ENCODE measurements around the gene PTH1R. TPM values are rescaled to one million over a fixed set of nuclear protein-coding genes. Genes with fewer than 3 reads are reported as not detected.

Gene PTH1R
- total RNA-seq, 1 experiment from 2014 or later: 32.3 TPM

DNA sequence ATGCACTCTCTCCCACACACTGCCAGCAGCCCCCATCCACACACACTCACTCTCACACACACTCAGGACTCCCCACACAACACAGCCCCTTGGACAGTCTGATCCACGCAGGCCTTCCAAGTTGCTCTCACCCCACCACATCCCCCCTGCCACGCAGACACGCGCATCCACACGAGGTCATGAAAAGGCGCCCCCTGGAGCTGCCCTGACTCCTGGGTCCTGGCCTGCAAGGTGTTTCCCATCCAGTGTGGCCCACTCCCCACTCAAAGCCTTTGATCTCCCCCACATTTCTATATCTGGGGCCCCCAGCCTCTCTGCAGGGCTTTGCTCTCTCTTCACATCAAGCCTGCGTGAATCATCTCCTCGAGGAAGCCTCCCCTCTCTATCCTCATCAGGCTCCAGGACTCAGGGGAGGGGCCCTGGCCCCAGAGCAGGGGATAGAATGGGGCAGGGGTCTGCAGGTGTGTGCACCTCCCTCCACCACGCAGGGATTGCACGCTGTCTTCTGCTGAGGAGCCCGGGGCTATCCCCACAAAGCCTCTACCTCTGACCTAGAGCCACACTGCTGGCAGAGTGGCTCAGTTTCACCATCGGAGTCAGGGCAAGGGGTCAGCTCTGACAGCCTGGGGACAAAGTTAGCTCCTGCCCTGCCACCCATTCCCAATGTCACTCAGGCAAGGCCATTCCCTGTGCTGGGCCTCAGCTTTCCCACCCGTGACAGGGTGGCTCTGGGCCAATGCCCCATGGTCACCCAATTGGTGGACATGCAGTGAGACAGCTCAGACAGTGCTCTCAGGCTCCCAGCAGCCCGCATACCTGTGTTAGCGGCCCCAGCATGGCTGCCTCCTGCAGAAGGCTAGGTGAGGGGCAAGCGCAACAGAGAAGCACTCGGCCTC, 20.7 kb upstream of the PTH1R start:
- Histone ChIP-seq H3K36me3 (replicated peaks; ENCODE audit: control insufficient read depth, insufficient read depth, low read length) (no peaks in the 10 kb centered on the region), H3K4me3 (ENCODE audit: insufficient read depth, low read depth, low read length) (no peak overlapping the region), H3K27me3 (ENCODE audit: control insufficient read depth, insufficient read depth, low read length) (no peaks in the 10 kb centered on the region)
- DNase-seq: no peak

DNA sequence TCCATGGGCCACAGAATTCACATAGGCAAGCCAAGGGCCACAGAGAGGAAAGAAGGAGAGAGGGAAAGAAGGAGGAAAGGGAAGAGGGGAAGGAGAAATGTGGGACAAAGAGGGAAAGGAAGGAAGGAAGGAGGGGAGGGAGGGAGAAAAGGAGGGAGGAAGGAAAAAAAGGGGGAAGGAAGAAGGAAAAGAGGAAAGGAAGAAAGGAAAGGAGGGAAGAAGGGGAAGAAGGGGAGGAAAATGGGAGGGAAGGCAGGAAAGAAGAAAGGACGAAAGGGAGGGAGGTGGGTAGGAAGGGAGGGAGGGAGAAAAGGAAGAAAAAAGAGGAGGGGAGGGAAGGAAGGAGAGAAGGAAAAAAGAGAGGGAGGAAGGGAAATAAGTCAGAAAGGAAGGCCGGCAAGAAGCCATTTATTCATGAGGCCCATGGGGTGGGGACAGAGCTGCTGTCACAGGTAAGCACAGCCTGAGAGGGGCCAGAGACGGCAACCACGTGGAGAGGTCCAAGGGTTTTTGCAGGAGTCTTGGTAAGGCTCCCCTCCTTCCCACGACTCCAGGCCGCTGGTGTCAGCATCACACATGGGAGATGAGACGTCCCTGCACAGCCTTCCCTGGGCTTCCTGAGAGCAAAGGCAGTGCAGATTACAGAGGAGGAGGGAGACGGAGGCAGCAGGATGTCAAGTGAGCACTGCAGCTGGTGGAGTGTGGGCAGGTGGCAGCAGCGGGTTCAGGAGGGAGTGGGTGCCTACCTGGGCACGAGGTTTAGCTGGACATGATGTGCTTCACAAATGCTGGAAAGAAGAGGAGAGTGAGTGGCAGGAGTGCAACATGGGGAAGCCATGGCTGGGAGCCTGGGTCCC, 19.8 kb upstream of the PTH1R start:
- no peaks in the 10 kb centered on the region for H3K36me3 ChIP-seq (replicated peaks; ENCODE audit: control insufficient read depth, insufficient read depth, low read length)
- no peak for DNase-seq
- H3K4me3 ChIP-seq (ENCODE audit: insufficient read depth, low read depth, low read length): no peak overlapping the region
- no peaks in the 10 kb centered on the region for H3K27me3 ChIP-seq (ENCODE audit: control insufficient read depth, insufficient read depth, low read length)

DNA sequence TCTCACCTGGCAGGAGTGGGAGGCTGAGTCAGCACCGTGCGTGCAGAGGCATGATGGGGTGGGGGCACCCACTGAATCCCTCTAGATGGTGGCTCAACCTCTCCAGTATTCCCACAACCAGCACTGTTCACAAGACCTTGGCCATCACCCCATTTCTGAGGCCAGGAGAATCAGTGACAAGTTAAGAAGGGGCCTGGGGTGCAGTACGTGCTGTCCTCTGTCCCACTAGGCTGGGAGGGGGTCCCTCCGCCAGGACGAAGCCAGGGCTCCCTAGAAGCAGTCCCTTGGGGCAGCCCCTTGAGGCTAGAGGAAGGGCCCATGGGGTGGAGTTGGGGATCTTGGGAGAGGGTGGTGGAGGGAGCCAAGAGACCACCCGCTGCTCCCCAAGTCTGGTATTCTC, 19.1 kb upstream of the PTH1R start:
- Histone ChIP-seq H3K36me3 (replicated peaks; ENCODE audit: control insufficient read depth, insufficient read depth, low read length) (no peaks in the 10 kb centered on the region), H3K4me3 (ENCODE audit: insufficient read depth, low read depth, low read length) (no peak overlapping the region), H3K27me3 (ENCODE audit: control insufficient read depth, insufficient read depth, low read length) (no peaks in the 10 kb centered on the region)
- peak; percentile 24 for DNase-seq

DNA sequence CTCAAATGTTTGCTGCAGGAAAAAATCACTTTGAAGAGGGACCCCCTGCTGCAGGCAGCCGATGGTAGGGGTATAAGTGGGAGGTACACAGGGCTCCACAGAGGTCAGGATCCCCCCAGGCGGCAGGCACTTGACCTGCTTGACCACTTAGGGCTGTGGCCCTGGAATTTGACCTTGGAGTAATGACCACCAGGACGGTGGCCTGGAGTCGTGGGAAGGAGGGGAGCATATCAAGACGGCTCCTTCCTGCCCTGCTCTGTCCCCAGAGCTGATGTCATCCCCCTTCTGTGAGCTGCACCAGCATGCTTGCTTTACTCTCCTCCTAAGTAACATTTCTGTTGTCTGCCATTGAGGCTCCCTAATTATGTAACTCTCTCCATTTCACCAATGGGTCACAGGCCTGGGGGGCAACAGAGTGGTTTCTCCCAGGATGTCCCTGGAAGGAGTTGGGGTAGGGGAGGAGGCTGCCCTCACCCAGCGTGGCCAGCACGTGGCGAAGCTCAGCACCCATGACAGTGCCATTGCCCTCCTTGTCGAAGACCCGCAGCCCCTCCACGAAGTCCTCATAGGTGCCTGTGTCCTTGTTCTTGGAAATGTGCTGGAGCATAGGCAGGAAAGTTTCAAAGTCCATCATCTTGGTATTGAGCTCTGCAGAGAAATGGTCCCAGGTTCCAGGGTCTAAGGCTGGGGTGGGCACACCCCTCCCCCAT, 18.4 kb upstream of the PTH1R start:
- Histone ChIP-seq H3K27me3 (ENCODE audit: control insufficient read depth, insufficient read depth, low read length) (no peaks in the 10 kb centered on the region), H3K4me3 (ENCODE audit: insufficient read depth, low read depth, low read length) (no peak overlapping the region), H3K36me3 (replicated peaks; ENCODE audit: control insufficient read depth, insufficient read depth, low read length) (no peaks in the 10 kb centered on the region)
- DNase-seq: peak; percentile 31

DNA sequence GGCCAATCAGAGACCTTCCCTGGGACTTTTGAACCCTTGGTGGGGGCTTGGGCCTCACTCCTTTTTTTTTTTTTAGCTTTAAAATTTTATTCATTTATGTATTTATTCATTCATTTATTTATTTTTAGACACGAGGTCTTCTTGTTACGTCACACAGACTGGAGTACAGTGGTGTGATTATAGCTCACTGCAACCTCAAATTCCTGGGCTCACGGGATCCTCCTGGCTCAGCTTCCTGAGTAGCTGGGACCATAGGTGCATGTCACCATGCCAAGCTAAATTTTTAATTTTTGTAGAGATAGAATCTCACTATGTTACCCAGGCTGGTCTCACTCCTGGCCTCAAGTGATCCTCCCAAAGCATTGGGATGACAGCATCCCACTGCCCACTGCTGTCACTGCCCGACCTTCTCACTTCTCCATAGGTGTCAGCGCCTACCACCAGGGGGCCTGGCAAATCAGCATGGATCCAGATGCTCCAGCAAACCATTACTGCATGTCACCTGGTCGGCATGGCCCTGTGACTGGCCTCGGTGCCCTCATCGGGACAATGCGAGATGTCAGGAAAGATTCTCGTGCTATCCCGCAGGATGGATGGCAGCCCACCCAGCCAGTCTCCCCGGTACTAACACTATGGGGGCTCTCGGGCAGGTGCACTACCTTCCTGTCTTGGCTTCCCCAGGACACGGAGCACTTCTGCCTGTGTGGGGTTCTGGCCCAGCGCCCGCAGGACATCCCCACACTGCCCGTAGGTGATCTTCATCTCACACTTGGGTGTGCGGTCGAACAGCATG, 17.3 kb upstream of the PTH1R start:
- H3K36me3 ChIP-seq (replicated peaks; ENCODE audit: control insufficient read depth, insufficient read depth, low read length): no peaks in the 10 kb centered on the region
- no peak for DNase-seq
- H3K4me3 ChIP-seq (ENCODE audit: insufficient read depth, low read depth, low read length): no peak overlapping the region
- H3K27me3 ChIP-seq (ENCODE audit: control insufficient read depth, insufficient read depth, low read length): no peaks in the 10 kb centered on the region

DNA sequence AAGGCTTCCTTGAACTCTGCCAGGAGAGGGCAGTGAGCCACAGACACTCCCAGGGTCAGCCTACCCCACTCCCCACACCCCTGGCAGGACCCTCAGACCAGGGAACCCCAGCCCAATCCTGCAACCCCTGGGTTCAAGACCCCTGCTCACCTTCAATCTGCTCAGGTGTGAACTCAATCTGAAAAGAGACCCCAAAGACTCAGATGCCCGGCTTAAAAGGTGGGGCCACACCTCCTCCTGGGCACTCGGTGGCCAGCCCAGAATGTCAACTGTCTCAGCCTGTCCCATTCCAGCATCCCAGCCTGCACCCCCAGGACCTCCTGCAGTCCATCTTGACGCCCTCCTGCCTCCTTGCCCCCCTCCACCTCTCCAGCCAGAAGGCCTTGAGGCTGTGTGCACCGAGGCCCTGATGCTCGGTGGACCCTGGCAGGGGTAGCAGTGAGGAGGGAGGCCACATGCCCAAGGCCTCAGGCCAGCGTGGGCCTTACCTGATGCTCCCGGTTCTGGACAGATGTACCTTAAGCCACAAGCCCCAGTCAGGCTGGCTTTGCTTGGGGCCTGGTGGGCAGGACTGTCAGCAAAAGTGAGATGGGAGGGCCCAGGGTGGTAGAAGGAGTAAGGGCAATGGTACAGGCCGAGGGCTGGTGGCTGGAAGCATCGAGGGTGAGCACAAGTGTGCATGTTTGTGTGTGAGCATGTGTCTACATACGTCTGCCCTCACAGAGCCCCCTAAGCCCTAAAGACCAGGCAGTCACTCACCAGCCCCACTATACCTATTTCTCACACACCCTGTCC, 16.5 kb upstream of the PTH1R start:
- Histone ChIP-seq H3K4me3 (ENCODE audit: insufficient read depth, low read depth, low read length) (no peak overlapping the region), H3K36me3 (replicated peaks; ENCODE audit: control insufficient read depth, insufficient read depth, low read length) (no peaks in the 10 kb centered on the region), H3K27me3 (ENCODE audit: control insufficient read depth, insufficient read depth, low read length) (no peaks in the 10 kb centered on the region)
- DNase-seq: no peak

DNA sequence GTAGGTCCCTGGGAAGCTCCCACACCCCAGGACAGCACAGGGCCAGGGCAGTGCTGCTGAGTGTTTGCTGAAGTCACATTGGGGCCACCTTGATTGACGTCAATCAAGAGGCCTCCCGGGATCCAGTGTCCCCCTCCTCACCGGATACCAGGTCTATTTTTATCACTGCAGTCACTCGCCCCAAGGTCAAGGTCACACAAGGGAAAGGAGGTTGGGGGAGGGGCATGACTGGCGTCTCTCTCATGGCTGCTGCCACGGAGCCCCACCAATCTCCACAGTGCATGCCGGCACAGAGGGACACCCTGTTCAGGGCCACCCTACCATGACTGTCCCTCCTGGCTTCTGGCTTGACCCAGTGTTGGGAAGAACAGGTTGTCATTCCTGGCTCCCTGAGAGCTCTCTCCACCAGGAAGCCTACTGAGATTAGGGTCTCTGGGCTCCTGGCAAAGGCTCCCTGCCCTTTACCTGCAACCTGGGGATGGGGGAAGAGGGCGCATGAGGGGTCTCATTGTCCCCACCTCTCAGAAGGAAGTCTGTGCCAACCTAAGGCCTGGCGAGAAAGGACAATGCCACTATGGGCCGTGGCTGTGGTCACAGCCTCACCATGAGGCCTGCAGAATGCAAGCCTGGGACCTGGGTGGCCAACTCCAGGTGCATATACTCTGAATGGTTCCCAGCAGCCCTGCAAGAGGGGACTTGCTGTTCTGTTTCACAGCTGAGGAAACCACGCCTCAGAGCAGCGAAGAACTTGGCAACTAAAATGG, 15.7 kb upstream of the PTH1R start:
- Histone ChIP-seq H3K36me3 (replicated peaks; ENCODE audit: control insufficient read depth, insufficient read depth, low read length) (no peaks in the 10 kb centered on the region), H3K4me3 (ENCODE audit: insufficient read depth, low read depth, low read length) (no peak overlapping the region), H3K27me3 (ENCODE audit: control insufficient read depth, insufficient read depth, low read length) (no peaks in the 10 kb centered on the region; the same call in 1 of the 2 replicates)
- DNase-seq: no peak

DNA sequence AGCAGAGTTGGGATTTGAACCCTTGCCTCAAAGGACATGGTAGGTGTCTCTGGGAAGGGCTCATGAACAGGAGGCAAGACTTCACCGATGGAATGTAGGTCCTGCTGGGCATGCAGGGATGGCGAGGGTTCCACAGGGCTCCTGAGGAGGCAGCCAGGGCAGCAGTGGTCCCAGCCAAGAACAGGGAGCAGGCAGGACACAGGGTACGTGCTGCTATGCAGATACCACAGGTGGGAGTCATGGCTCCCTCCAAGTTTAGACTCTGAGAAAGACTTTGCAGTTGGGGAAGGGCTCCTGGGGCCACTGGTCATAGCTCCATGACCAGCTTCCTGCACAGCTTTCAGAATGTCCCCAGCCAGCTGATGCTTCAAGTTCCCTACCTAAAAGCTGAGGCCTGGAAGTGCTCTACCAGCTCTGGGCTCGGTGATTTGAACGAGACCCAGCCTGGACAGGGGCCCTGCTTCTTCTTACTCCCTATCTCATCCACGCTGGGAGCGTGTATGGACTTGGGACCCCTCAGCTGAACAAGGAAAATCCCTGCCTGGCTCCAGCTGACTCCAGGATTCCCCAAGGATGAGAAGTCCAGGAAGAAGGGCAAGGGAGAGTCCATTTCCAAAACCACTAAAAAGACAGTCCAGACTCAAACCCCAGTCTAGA, 15.0 kb upstream of the PTH1R start:
- no peak overlapping the region for H3K4me3 ChIP-seq (ENCODE audit: insufficient read depth, low read depth, low read length)
- H3K36me3 ChIP-seq (replicated peaks; ENCODE audit: control insufficient read depth, insufficient read depth, low read length): no peaks in the 10 kb centered on the region
- H3K27me3 ChIP-seq (ENCODE audit: control insufficient read depth, insufficient read depth, low read length): no peaks in the 10 kb centered on the region; the same call in 1 of the 2 replicates
- no peak for DNase-seq

DNA sequence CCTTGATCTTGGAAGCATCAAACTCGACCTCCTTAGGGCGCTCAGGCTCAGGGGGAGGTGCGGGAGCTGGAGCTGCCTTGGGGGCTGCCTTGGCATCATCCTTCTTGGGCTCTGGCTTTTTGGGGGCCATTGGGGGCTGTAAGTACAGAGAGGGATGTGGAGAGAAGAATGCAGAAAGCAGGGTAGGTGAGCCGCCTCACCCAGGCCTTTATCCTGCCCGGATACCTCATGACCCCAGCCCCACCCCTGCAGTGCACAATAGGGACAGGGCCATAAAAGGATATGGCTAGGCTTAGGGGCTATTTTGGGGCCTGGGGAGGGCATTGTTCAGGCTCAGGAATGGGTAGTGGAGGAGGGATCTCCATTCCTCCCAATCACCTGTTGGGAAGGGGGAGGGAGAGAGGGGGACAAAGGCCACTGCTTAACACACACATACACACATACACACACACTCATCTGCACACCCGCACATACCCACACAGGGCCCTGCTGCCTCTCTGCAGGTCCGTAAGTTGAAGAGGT, 14.2 kb upstream of the PTH1R start, which contains the start of gene MYL3:
Gene MYL3, minus strand, starts transcription at position 184 of the 522 bp plus-strand sequence. Its CDS starts 54 bp downstream, at position 130.
- no peaks in the 10 kb centered on the region; the same call in 1 of the 2 replicates for H3K27me3 ChIP-seq (ENCODE audit: control insufficient read depth, insufficient read depth, low read length)
- DNase-seq: no peak
- H3K36me3 ChIP-seq (replicated peaks; ENCODE audit: control insufficient read depth, insufficient read depth, low read length): no peaks in the 10 kb centered on the region
- H3K4me3 ChIP-seq (ENCODE audit: insufficient read depth, low read depth, low read length): no peak within 1 kb of the TSS

DNA sequence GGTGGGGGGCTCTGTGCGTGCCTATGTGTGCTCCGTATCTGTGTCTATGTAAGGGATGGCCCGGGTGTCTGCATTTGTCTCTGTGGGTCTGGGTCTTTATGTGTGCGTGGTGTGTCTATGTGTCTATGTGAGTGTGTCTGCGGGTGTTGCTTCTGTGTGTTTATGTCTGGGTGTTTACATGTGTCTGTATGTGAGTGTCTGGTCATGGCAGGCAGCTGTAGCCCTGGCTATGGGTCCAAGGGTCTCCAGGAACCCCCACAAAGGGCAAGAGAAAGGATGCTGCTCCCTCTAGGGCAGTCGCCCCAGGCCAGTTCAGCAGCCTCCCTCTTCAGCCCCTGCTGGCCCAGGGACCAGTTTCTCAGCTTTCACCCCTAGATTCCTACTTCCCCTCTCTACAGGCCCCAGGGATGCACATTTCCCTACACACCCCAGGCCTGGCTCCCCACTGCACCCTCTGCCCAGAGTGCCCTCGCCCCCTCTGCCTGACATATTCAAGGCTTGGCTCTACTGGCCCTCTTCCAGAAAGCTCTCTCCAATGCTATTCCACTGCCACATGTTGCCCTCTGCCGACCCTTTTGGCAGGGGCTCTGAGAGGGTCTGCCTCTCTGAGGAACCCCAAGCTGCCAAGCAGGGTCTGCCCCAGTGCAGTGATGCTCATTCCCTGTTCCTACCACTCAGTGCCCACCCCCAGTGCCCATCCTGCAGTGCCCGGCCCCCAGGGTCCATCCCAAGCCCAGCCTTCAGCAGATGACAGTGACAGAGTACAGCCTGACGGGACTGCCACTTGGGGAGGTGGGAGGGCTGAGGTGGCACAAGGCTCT, 13.2 kb upstream of the PTH1R start:
- Histone ChIP-seq H3K27me3 (ENCODE audit: control insufficient read depth, insufficient read depth, low read length) (no peaks in the 10 kb centered on the region; the same call in 1 of the 2 replicates), H3K36me3 (replicated peaks; ENCODE audit: control insufficient read depth, insufficient read depth, low read length) (no peaks in the 10 kb centered on the region), H3K4me3 (ENCODE audit: insufficient read depth, low read depth, low read length) (no peak overlapping the region)
- no peak for DNase-seq

DNA sequence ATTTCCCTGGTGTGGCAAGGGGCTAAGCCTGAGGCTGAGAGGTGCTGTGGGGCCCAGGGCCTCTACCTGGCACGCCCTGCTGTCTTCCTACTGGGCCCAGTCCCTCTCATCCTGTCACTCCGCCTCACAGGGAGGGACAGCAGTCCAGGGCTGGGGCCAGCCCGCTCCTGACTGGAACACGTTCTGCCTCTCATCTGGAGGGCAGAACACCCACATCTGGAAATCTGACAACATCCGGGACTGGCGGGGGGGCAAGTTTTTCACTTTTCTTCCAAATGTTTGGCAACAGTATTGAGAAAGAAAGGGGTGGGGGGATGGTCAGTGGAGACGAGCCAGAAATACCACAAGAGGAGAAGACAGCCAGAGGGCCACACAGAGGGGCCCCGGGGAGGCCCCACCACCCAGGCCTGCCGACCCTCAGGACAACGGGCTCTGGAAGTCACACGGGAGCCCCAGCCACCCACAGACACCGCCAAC, 12.5 kb upstream of the PTH1R start:
- Histone ChIP-seq H3K36me3 (replicated peaks; ENCODE audit: control insufficient read depth, insufficient read depth, low read length) (no peaks in the 10 kb centered on the region), H3K27me3 (ENCODE audit: control insufficient read depth, insufficient read depth, low read length) (no peaks in the 10 kb centered on the region; the same call in 1 of the 2 replicates), H3K4me3 (ENCODE audit: insufficient read depth, low read depth, low read length) (no peak overlapping the region)
- DNase-seq: no peak

Measured in H7 (cell line).